LNCaP clone FGC (cell line): Measurements from ENCODE around the gene NPC2.

ENCODE experiments used
- DNase-seq: peaks from one replicate; pipeline ENCODE4 v3.0.0-alpha.2; 2011; ENCODE audit warnings: low read depth
- H3K4me3 ChIP-seq: 2 replicates; pipeline ENCODE4 v1.5.1; 2011; ENCODE audit warnings: mild to moderate bottlenecking, low read depth, low read length, control low read depth
- CTCF ChIP-seq: IDR thresholded peaks from 2 replicates; pipeline ENCODE4 v1.5.1; 2012; ENCODE audit warnings: mild to moderate bottlenecking; ENCODE audit not compliant: control insufficient read depth, insufficient read depth; ENCODE audit errors: extremely low read depth

NPC2 gene

DNA sequence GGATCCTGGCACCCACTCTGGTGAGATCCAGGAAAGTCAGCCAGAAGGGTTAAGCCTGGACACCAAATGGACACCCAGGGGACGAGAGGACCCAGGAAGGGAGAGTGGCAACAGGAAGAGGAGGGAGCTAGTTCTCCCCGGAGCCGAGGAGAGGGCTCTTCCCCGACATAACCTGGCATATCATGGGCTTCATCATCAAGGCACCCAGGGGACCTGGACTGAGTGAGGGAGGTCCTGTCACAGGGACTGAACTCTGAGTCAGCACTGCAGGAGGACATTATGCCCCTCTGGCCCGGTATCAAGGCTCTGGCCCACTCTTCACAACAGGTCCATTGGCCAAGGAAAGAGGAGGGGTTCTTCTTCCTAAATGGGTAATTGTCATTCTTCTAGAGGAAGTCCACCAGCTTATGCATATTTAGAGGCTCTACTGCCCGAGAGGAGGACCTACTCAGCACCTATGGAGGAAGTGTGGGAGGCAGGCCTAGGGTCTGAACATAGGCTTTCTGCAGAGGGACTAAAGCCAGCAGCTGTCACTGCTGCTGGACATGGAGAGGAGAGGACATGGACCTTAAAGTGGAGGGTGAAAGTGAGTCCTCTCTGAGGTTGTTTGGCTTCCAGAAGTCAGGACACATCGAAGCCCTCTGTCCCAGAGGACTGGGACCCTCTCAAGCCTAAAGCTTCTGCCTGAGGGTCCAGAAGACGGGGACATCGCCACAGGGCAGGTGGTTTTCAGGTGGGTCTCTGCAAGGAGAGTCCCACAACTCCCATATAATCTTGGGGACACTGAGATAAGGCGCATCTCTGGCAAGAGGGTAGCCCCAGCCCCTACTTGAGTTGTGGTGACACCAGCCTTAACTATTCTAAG lies 19.1 kb upstream of the NPC2 start:
- no peak for TF ChIP-seq CTCF
- no peak overlapping the region for H3K4me3 ChIP-seq
- no peak for DNase-seq

DNA sequence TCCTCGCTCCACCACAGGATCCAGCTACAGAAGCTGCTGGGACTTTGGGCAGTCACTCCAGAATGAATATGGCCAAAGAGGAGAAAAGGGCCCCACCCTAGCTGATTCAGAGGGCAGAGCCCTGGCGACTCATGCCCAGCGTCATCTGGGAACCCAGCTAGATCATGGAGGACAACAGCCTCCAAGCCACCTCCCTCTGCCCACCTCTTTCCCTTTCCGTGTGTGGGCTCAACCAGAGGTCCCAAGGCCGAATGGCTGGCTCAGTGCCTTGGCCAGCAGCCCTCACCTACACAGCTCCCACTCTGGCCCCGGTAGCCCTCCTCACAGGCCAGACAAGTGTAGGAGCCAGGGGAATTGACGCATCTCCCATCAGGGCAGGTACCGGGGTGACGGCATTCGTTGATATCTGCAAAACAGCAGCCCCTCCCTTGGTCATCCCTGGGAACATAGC lies 17.9 kb upstream of the NPC2 start:
- no peak overlapping the region for H3K4me3 ChIP-seq
- DNase-seq: no peak
- TF ChIP-seq CTCF: no peak

GRCh38 chr14:74510223-74510931 lies 17.3 kb upstream of the NPC2 start:
- no peak for DNase-seq
- no peak for TF ChIP-seq CTCF
- H3K4me3 ChIP-seq: no peak overlapping the region

DNA sequence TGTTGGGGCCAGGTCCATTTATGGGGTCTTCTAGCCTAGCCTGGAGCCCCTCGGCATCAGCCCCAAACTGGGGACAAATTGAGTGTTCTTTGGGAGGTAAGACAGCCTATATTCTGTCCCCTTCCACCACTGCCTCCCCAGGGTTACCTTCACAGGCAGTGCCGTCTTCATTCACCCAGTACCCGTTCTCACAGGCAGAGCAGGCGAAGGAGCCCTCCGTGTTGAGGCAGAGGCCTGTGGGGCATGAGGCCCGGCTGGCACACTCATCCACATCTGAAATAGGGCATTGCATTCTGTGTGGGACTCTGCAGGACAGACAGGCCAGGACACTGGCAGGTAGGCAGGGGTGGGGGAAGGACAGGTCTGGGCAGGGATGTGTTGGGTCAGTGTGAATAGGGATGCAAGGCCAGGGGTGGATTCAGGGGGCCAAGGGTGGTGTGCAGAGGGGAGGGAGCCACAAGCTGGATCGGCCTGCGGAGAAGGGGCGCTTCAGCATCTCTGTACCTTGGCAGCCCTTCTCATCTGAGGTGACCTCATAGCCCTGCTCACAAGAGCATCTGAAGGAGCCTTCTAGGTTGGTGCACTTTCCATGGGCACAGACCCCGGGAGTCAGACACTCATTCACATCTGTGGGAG lies 16.6 kb upstream of the NPC2 start:
- H3K4me3 ChIP-seq: no peak overlapping the region
- DNase-seq: no peak
- TF ChIP-seq CTCF: no peak

DNA sequence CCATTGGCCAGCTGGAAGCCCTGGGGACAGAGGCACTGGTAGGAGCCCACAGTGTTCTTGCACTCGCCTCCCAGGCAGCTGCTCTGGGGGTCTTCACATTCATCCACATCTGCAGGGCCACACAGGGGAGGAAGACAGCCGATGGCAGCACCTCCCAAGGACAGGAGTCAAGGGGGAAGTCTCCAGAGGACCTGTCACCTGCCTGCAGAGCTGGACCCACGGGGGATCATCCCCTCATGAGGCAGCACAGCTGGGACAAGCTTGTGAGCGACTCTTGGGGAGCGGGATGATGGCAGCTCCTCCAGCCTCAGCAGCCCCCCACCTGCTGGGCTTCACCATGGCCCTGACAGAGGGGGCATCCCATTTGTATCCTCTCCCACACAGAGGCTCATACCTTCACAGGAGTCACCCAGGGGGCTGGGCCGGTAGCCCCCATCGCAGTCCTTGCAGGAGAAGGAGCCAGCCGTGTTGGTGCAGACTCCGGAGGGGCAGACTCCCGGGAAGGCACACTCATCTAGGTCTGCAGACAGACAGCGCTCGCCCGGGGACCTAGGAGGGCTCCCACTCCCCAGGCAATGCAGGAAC lies 15.8 kb upstream of the NPC2 start:
- no peak for TF ChIP-seq CTCF
- no peak overlapping the region for H3K4me3 ChIP-seq
- DNase-seq: no peak

GRCh38 chr14:74508292-74508731 lies 15.2 kb upstream of the NPC2 start:
- no peak for DNase-seq

More at GRCh38 chr14:74508292-74508731, 15.2 kb upstream of the NPC2 start:
- H3K4me3 ChIP-seq: no peak overlapping the region
- TF ChIP-seq CTCF: peak; percentile 46
